Gastroesophageal sphincter (tissue), 4 donors: ENCODE measurements around the gene TENT4A. TPM values are rescaled to one million over a fixed set of nuclear protein-coding genes. Genes with fewer than 3 reads are reported as not detected.
"Not testable (repeated sequence)": the region's sequence is repeated elsewhere in the genome, so short reads cannot be mapped to it uniquely, and the experiment has no call there.

ENCODE experiments used
- ATAC-seq: fragments of 150-250 bp; one replicate; pipeline ENCODE4 v1.9.1; 2016; ENCODE audit warnings: mild to moderate bottlenecking, moderate library complexity
- H3K27ac ChIP-seq, 4 donors: fragments of 200-600 bp; sonication (generic) in 3 of 4; 1 replicate in 3 of 4; 2 replicates in 1 of 4; pipeline ENCODE4 v1.5.1; 2016 to 2019
- H3K27me3 ChIP-seq: fragments of 200-600 bp; sonication (generic); one replicate; pipeline ENCODE4 v1.5.1; 2019
- H3K36me3 ChIP-seq, 2 donors: fragments of 200-600 bp; sonication (generic); one replicate each; pipeline ENCODE4 v1.5.1; 2019; ENCODE audit warnings: control low read depth in 1 of 2
- H3K4me1 ChIP-seq, 3 donors: fragments of 200-600 bp; sonication (generic); 1 replicate in 2 of 3; 2 replicates in 1 of 3; pipeline ENCODE4 v1.5.1; 2016 to 2019; ENCODE audit warnings: control low read depth in 2 of 3
- H3K4me3 ChIP-seq, 2 donors: fragments of 200-600 bp; sonication (generic); one replicate each; pipeline ENCODE4 v1.5.1; 2019; ENCODE audit warnings: mild to moderate bottlenecking in 1 of 2, moderate library complexity in 1 of 2
- H3K9me3 ChIP-seq, 3 donors: fragments of 200-600 bp; sonication (generic); one replicate each; pipeline ENCODE4 v1.5.1; 2017 to 2019; ENCODE audit warnings: control low read depth in 2 of 3
- CTCF ChIP-seq, 4 experiments: fragments of 200-600 bp in 2 of 4; fragments of 450-650 bp in 2 of 4; sonication (generic) in 1 of 4; IDR thresholded peaks; one replicate each; pipeline ENCODE4 v1.5.1; 2017 to 2019; ENCODE audit warnings: antibody characterized with exemption in 4 of 4, mild to moderate bottlenecking in 2 of 4, moderate library complexity in 2 of 4
- EP300 ChIP-seq: sonication (generic); formaldehyde crosslinking; IDR thresholded peaks from one replicate; pipeline ENCODE4 v1.6.1; 2017; ENCODE audit warnings: antibody characterized with exemption, mild to moderate bottlenecking
- POLR2A ChIP-seq, 2 donors: fragments of 450-650 bp; IDR thresholded peaks; one replicate each; pipeline ENCODE4 v1.6.1; 2017; ENCODE audit warnings: antibody characterized with exemption in 2 of 2, mild to moderate bottlenecking in 2 of 2, moderate library complexity in 1 of 2
- POLR2AphosphoS5 ChIP-seq: sonication (generic); formaldehyde crosslinking; IDR thresholded peaks from one replicate; pipeline ENCODE4 v1.6.1; 2017; ENCODE audit warnings: antibody characterized with exemption
- whole genome bisulfite sequencing, 2 donors: methylation state at CpG; one replicate each; pipeline ENCODE4 v1.1.5; 2018; ENCODE audit warnings: low coverage in 1 of 2; 5-methylcytosine and 5-hydroxymethylcytosine counted together
- total RNA-seq, 4 donors: library from RNA; depleted of rRNA; stranded (reverse); fragments of >200 nt; gene quantifications; one replicate each; pipeline ENCODE4 v1.1.0, GENCODE V29; 2016

TENT4A gene
- total RNA-seq, 4 donors from 2014 or later: 15.8 to 21.3 (median 17.3) TPM

- Histone ChIP-seq H3K4me1 (no peaks in the 10 kb centered on the region), H3K4me3 (no peak overlapping the region), H3K36me3 (no peaks in the 10 kb centered on the region), H3K9me3 (no peaks in the 10 kb centered on the region), H3K27me3 (no peaks in the 10 kb centered on the region), H3K27ac (no peak overlapping the region)
- no peak for TF ChIP-seq EP300
- no peak for TF ChIP-seq POLR2A (IDR thresholded peaks at IDR 0.05)
- no peak for TF ChIP-seq POLR2AphosphoS5
- TF ChIP-seq CTCF (IDR thresholded peaks at IDR 0.05): no peak
- ATAC-seq: no peak
- WGBS, 2 donors: 93 to 97% methylated on average over 19 to 27 of the region's 46 CpGs
Observed at GRCh38 chr5:6773342-6774035, 60.3 kb downstream of the TENT4A start.

GRCh38 chr5:6774207-6774606 lies 61.0 kb downstream of the TENT4A start:
- H3K27me3 ChIP-seq, H3K27ac ChIP-seq, H3K36me3 ChIP-seq, H3K4me1 ChIP-seq, H3K9me3 ChIP-seq, ATAC-seq, H3K4me3 ChIP-seq: not testable (repeated sequence)
- WGBS, 2 donors: 40% methylated on average over 2 of the region's 27 CpGs; no CpG with 5 or more reads in 1 of the 2 donors

GRCh38 chr5:6774721-6775204 lies 61.5 kb downstream of the TENT4A start:
- H3K9me3 ChIP-seq: no peaks in the 10 kb centered on the region
- TF ChIP-seq POLR2A (IDR thresholded peaks at IDR 0.05): no peak
- no peak for TF ChIP-seq POLR2AphosphoS5
- no peak for TF ChIP-seq CTCF (IDR thresholded peaks at IDR 0.05)
- no peak for TF ChIP-seq EP300
- H3K27ac ChIP-seq: no peak overlapping the region
- WGBS, 2 donors: 61 to 70% methylated on average over 6 to 7 of the region's 15 CpGs
- ATAC-seq: no peak
- H3K4me3 ChIP-seq: no peak overlapping the region
- H3K36me3 ChIP-seq: no peaks in the 10 kb centered on the region
- H3K4me1 ChIP-seq: no peaks in the 10 kb centered on the region
- no peaks in the 10 kb centered on the region for H3K27me3 ChIP-seq

- ATAC-seq: no peak
- Histone ChIP-seq H3K27me3 (no peaks in the 10 kb centered on the region), H3K27ac (no peak overlapping the region), H3K4me3 (no peak overlapping the region), H3K36me3 (no peaks in the 10 kb centered on the region), H3K4me1 (no peaks in the 10 kb centered on the region), H3K9me3 (no peaks in the 10 kb centered on the region)
- no peak for TF ChIP-seq EP300
- no peak for TF ChIP-seq CTCF (IDR thresholded peaks at IDR 0.05)
- TF ChIP-seq POLR2A (IDR thresholded peaks at IDR 0.05): no peak
- no peak for TF ChIP-seq POLR2AphosphoS5
- 58 to 73% methylated on average over 3 to 13 of the region's 17 CpGs for WGBS, 2 donors
Observed at GRCh38 chr5:6775571-6775970, 62.3 kb downstream of the TENT4A start.

GRCh38 chr5:6780802-6781391 lies 67.7 kb downstream of the TENT4A start:
- Histone ChIP-seq H3K9me3 (no peaks in the 10 kb centered on the region), H3K27ac (no peak overlapping the region), H3K27me3 (no peaks in the 10 kb centered on the region), H3K36me3 (no peaks in the 10 kb centered on the region), H3K4me1 (no peaks in the 10 kb centered on the region), H3K4me3 (no peak overlapping the region)
- TF ChIP-seq EP300: no peak
- TF ChIP-seq CTCF (IDR thresholded peaks at IDR 0.05): no peak
- no peak for TF ChIP-seq POLR2AphosphoS5
- WGBS, 2 donors: 86 to 100% methylated on average over 6 to 7 of the region's 7 CpGs
- no peak for ATAC-seq
